Liver (tissue), 9 donors: ENCODE measurements around the gene VSTM2L. TPM values are rescaled to one million over a fixed set of nuclear protein-coding genes. Genes with fewer than 3 reads are reported as not detected.

Source experiments
- DNase-seq: peaks from one replicate; pipeline ENCODE4 v3.0.0-alpha.2; 2017; ENCODE audit warnings: low spot score
- H3K27ac ChIP-seq, 2 donors: one replicate each; pipeline ENCODE4 v1.7.0; 2013; ENCODE audit warnings: inconsistent platforms in 2 of 2, low read length in 2 of 2, control low read depth in 1 of 2, low read depth in 1 of 2, mild to moderate bottlenecking in 1 of 2
- H3K27me3 ChIP-seq, 4 donors: one replicate each; pipeline versions ENCODE4 v1.6.1 to v1.7.0; 2013; ENCODE audit warnings: low read length in 3 of 4, inconsistent platforms in 1 of 4, mild to moderate bottlenecking in 1 of 4, moderate library complexity in 1 of 4; ENCODE audit not compliant: control insufficient read depth in 4 of 4, insufficient read depth in 4 of 4
- H3K36me3 ChIP-seq, 4 donors: one replicate each; pipeline versions ENCODE4 v1.6.1 to v1.7.0; 2013; ENCODE audit warnings: low read length in 3 of 4, mild to moderate bottlenecking in 3 of 4, low read depth in 1 of 4, moderate library complexity in 1 of 4; ENCODE audit not compliant: control insufficient read depth in 4 of 4, insufficient read depth in 3 of 4
- H3K4me1 ChIP-seq, 4 donors: one replicate each; pipeline versions ENCODE4 v1.6.1 to v1.7.0; 2013; ENCODE audit warnings: low read length in 3 of 4, mild to moderate bottlenecking in 3 of 4, moderate library complexity in 1 of 4; ENCODE audit not compliant: control insufficient read depth in 4 of 4, insufficient read depth in 4 of 4
- H3K4me3 ChIP-seq, 3 donors: one replicate each; pipeline versions ENCODE4 v1.6.1 to v1.7.0; 2013; ENCODE audit warnings: low read length in 3 of 3, control low read depth in 1 of 3, low read depth in 1 of 3, mild to moderate bottlenecking in 1 of 3
- H3K9ac ChIP-seq, 2 donors: one replicate each; pipeline ENCODE4 v1.7.0; 2013; ENCODE audit warnings: low read length in 2 of 2, mild to moderate bottlenecking in 2 of 2, moderate library complexity in 2 of 2, control low read depth in 1 of 2, low read depth in 1 of 2
- H3K9me3 ChIP-seq, 4 donors: one replicate each; pipeline versions ENCODE4 v1.6.1 to v1.7.0; 2013; ENCODE audit warnings: low read length in 3 of 4; ENCODE audit not compliant: control insufficient read depth in 4 of 4
- FOXA1 ChIP-seq: IDR thresholded peaks from 2 replicates; pipeline ENCODE4 v1.6.1; 2016; ENCODE audit warnings: antibody characterized with exemption
- FOXA2 ChIP-seq: IDR thresholded peaks from 2 replicates; pipeline ENCODE4 v1.6.1; 2016; ENCODE audit warnings: antibody characterized with exemption
- GABPA ChIP-seq, 2 donors: IDR thresholded peaks in 1 of 2; conservative IDR thresholded peaks in 1 of 2; 2 replicates each; pipeline ENCODE4 v1.6.1; 2016; ENCODE audit warnings: antibody characterized with exemption in 2 of 2, mild to moderate bottlenecking in 1 of 2, moderate library complexity in 1 of 2
- HNF4A ChIP-seq, 2 donors: conservative IDR thresholded peaks; 2 replicates each; pipeline ENCODE4 v1.6.1; 2016; ENCODE audit warnings: antibody characterized with exemption in 2 of 2, mild to moderate bottlenecking in 2 of 2
- HNF4G ChIP-seq: IDR thresholded peaks from 2 replicates; pipeline ENCODE4 v1.6.1; 2016; ENCODE audit warnings: antibody characterized with exemption
- JUND ChIP-seq, 2 donors: IDR thresholded peaks; 2 replicates each; pipeline ENCODE4 v1.6.1; 2016; ENCODE audit warnings: antibody characterized with exemption in 2 of 2
- RAD21 ChIP-seq, 2 donors: IDR thresholded peaks; 2 replicates each; pipeline ENCODE4 v1.6.1; 2016; ENCODE audit warnings: antibody characterized with exemption in 2 of 2, mild to moderate bottlenecking in 2 of 2
- TAF1 ChIP-seq: conservative IDR thresholded peaks from 2 replicates; pipeline ENCODE4 v1.6.1; 2016; ENCODE audit warnings: antibody characterized with exemption, mild to moderate bottlenecking
- YY1 ChIP-seq: IDR thresholded peaks from 2 replicates; pipeline ENCODE4 v1.6.1; 2016; ENCODE audit warnings: antibody characterized with exemption, mild to moderate bottlenecking
- WGBS: extraction: QIAGEN DNeasy Blood & Tissue Kit; methylation state at CpG from one replicate; pipeline ENCODE4 v1.1.7; 2013; 5-methylcytosine and 5-hydroxymethylcytosine counted together
- polyA plus RNA-seq, 2 donors: library from polyadenylated mRNA; stranded (reverse) in 1 of 2; unstranded in 1 of 2; fragments of 200-250 nt in 1 of 2; fragments of >200 nt in 1 of 2; fragmentation: Nextera tagmentation in 1 of 2; extraction: Ambion mirVana in 1 of 2; gene quantifications; one replicate each; pipeline versions ENCODE4 v1.2.1 to v1.2.3, GENCODE V29; 2013 to 2015
- total RNA-seq, 2 donors: library from RNA; depleted of rRNA; stranded (reverse); fragments of >200 nt; gene quantifications; one replicate each; pipeline ENCODE4 v1.2.3, GENCODE V29; 2014
- TF ChIP-seq, protein P1 (sequence below): IDR thresholded peaks from 2 replicates; pipeline ENCODE4 v1.6.1; 2016; ENCODE audit warnings: antibody characterized with exemption
- TF ChIP-seq, protein P2 (sequence below): IDR thresholded peaks from 2 replicates; pipeline ENCODE4 v1.6.1; 2016; ENCODE audit warnings: antibody characterized with exemption, mild to moderate bottlenecking
- donor health status: healthy.
- donor health status: healthy.
- donor health status: healthy.
- donor health status: healthy.
- donor health status: healthy.

VSTM2L gene
- total and polyA plus RNA-seq, 4 donors: 0.31 to 0.79 (median 0.56) TPM

DNA sequence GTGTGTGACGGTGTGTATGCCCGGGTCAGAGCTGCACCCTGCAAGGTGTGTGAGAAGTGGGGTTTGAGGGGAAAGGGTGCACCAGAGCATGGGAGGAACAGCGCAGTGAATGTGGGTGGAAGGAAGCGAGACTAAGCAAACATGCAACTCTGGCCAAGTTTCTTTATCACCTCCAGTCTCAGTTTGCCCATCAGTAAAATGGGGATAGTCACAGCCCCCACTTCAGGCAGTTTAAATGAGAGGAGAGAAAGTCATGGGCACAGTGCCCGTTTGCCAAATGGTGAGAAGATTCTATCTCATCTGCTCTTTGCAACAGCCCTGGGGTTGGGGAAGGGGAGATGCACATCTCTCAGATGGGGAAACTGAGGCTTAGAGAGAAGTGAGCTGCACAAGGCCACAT lies 12.8 kb upstream of the VSTM2L start:
- H3K9ac ChIP-seq: no peak overlapping the region
- H3K9me3 ChIP-seq: no peaks in the 10 kb centered on the region
- TF ChIP-seq YY1 (no peak), GABPA (IDR thresholded peaks at IDR 0.05 in 1 of 2, conservative IDR thresholded peaks at IDR 0.05 in 1 of 2) (no peak), HNF4G (no peak), FOXA1 (no peak)
- TF ChIP-seq, protein P1, sequence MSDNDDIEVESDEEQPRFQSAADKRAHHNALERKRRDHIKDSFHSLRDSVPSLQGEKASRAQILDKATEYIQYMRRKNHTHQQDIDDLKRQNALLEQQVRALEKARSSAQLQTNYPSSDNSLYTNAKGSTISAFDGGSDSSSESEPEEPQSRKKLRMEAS: no peak
- TF ChIP-seq, protein P2, sequence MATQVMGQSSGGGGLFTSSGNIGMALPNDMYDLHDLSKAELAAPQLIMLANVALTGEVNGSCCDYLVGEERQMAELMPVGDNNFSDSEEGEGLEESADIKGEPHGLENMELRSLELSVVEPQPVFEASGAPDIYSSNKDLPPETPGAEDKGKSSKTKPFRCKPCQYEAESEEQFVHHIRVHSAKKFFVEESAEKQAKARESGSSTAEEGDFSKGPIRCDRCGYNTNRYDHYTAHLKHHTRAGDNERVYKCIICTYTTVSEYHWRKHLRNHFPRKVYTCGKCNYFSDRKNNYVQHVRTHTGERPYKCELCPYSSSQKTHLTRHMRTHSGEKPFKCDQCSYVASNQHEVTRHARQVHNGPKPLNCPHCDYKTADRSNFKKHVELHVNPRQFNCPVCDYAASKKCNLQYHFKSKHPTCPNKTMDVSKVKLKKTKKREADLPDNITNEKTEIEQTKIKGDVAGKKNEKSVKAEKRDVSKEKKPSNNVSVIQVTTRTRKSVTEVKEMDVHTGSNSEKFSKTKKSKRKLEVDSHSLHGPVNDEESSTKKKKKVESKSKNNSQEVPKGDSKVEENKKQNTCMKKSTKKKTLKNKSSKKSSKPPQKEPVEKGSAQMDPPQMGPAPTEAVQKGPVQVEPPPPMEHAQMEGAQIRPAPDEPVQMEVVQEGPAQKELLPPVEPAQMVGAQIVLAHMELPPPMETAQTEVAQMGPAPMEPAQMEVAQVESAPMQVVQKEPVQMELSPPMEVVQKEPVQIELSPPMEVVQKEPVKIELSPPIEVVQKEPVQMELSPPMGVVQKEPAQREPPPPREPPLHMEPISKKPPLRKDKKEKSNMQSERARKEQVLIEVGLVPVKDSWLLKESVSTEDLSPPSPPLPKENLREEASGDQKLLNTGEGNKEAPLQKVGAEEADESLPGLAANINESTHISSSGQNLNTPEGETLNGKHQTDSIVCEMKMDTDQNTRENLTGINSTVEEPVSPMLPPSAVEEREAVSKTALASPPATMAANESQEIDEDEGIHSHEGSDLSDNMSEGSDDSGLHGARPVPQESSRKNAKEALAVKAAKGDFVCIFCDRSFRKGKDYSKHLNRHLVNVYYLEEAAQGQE: no peak
- H3K27me3 ChIP-seq: no peaks in the 10 kb centered on the region
- H3K36me3 ChIP-seq: no peaks in the 10 kb centered on the region
- H3K4me3 ChIP-seq: no peak overlapping the region
- no peak for DNase-seq
- WGBS: 86% methylated on average over 5 of the region's 5 CpGs
- no peak overlapping the region for H3K27ac ChIP-seq
- H3K4me1 ChIP-seq: peaks cover 0 to 13% (median 9%) of the 10 kb centered on the region in 4 donors

- Histone ChIP-seq H3K9ac (no peak overlapping the region), H3K9me3 (no peaks in the 10 kb centered on the region), H3K4me3 (no peak overlapping the region), H3K4me1 (peaks cover 0 to 13% (median 9%) of the 10 kb centered on the region in 4 donors), H3K36me3 (no peaks in the 10 kb centered on the region), H3K27ac (no peak overlapping the region), H3K27me3 (no peaks in the 10 kb centered on the region)
- no peak for DNase-seq
- TF ChIP-seq HNF4G (no peak), RAD21 (IDR thresholded peaks at IDR 0.05) (no peak), HNF4A (conservative IDR thresholded peaks at IDR 0.05) (no peak), GABPA (IDR thresholded peaks at IDR 0.05 in 1 of 2, conservative IDR thresholded peaks at IDR 0.05 in 1 of 2) (no peak), JUND (IDR thresholded peaks at IDR 0.05) (no peak), FOXA2 (no peak), TAF1 (no peak), FOXA1 (no peak)
- TF ChIP-seq, protein P1: no peak
- TF ChIP-seq, protein P2: no peak
- 88% methylated on average over 13 of the region's 13 CpGs for WGBS
These were observed 12.3 kb upstream of the VSTM2L start for GRCh38 chr20:37890643-37891042.
